Endothelial cell of umbilical vein (primary cell): ENCODE results near the gene COPS2.

Experiments
- CTCF ChIP-seq, 2 donors: IDR thresholded peaks; 1 replicate in 1 of 2; 2 replicates in 1 of 2; pipeline ENCODE4 v1.5.1; 2011; ENCODE audit warnings: low read length in 2 of 2, mild to moderate bottlenecking in 2 of 2, moderate library complexity in 2 of 2, control low read depth in 1 of 2, inconsistent platforms in 1 of 2, low read depth in 1 of 2; ENCODE audit not compliant: insufficient read depth in 1 of 2; ENCODE audit errors: extremely low read depth in 1 of 2
- EZH2 ChIP-seq: IDR thresholded peaks from 2 replicates; pipeline ENCODE4 v1.6.1; 2012; ENCODE audit warnings: borderline replicate concordance, low read depth, mild to moderate bottlenecking, moderate library complexity, low read length, inconsistent platforms; ENCODE audit not compliant: severe bottlenecking
- FOS ChIP-seq: IDR thresholded peaks from 2 replicates; pipeline ENCODE4 v1.6.1; 2011; ENCODE audit warnings: mild to moderate bottlenecking, low read length, moderate library complexity, borderline replicate concordance; ENCODE audit not compliant: insufficient read depth
- GATA2 ChIP-seq: IDR thresholded peaks from 2 replicates; pipeline ENCODE4 v1.7.0; 2011; ENCODE audit warnings: low read depth, mild to moderate bottlenecking, moderate library complexity, mixed read lengths, low read length; ENCODE audit not compliant: insufficient read length, insufficient read depth
- MAX ChIP-seq: IDR thresholded peaks from 2 replicates; pipeline ENCODE4 v1.6.1; 2011; ENCODE audit not compliant: insufficient read depth, insufficient read length
- MYC ChIP-seq: IDR thresholded peaks from one replicate; pipeline ENCODE4 v1.6.1; 2011; ENCODE audit warnings: mild to moderate bottlenecking, low read depth, low read length
- POLR2A ChIP-seq: IDR thresholded peaks from 2 replicates; pipeline ENCODE4 v1.6.1; 2012; ENCODE audit warnings: low read depth, mild to moderate bottlenecking, control low read depth, low read length
- POLR2AphosphoS5 ChIP-seq: IDR thresholded peaks from 2 replicates; pipeline ENCODE4 v1.6.1; 2012; ENCODE audit warnings: low read depth, mild to moderate bottlenecking, control low read depth, low read length, moderate library complexity; ENCODE audit not compliant: insufficient read depth

- TF ChIP-seq CTCF (IDR thresholded peaks at IDR 0.05; ENCODE audit: extremely low read depth in 1 of 2, insufficient read depth in 1 of 2, low read depth in 1 of 2, low read length in 2 of 2) (no peak), MAX (no peak), EZH2 (no peak), FOS (no peak), POLR2A (no peak), POLR2AphosphoS5 (no peak), MYC (no peak), GATA2 (no peak)
Observed at GRCh38 chr15:49152552-49153312, 2.7 kb downstream of the COPS2 start.
